ENCODE results near the gene LRRC25. TPM values are rescaled to one million over a fixed set of nuclear protein-coding genes. Genes with fewer than 3 reads are reported as not detected.
"Not testable (repeated sequence)": the region's sequence is repeated elsewhere in the genome, so short reads cannot be mapped to it uniquely, and the experiment has no call there.

Gene LRRC25
- total RNA-seq, 1 experiment from 2014 or later = 0.31 TPM

- no peak for TF ChIP-seq E2F1 (CRISPR knock-in tag; IDR thresholded peaks at IDR 0.05)
- TF ChIP-seq PRDM15 (CRISPR knock-in tag; IDR thresholded peaks at IDR 0.05) = no peak
- TF ChIP-seq SP1 (CRISPR knock-in tag; conservative IDR thresholded peaks at IDR 0.05) = no peak
These were observed 12.6 kb downstream of the LRRC25 start (continued) for GRCh38 chr19:18384775-18385174.

- H3K4me3 Mint-ChIP-seq; ATAC-seq; DNase-seq (ENCODE audit: low spot score); H3K9me3 Mint-ChIP-seq; H3K27ac Mint-ChIP-seq; H3K36me3 Mint-ChIP-seq: not testable (repeated sequence)
- POLR2A ChIA-PET = interaction anchor here (0.6 to 0.7 kb wide), 2 partner anchors 78 to 107 kb away, joined by 3 to 4 read pairs; no protein-coding TSS in a partner anchor
- Mint-ChIP-seq H3K4me1 (peaks cover 37% of the 10 kb centered on the region), H3K27me3 (ENCODE audit: low read depth) (peaks cover 16% of the 10 kb centered on the region)
- CTCF ChIA-PET = interaction anchor here (1.6 to 1.7 kb wide), 2 partner anchors 18 to 33 kb away, joined by 3 to 7 read pairs; no protein-coding TSS in a partner anchor
These were observed 13.8 kb downstream of the LRRC25 start for GRCh38 chr19:18383622-18384021.

GRCh38 chr19:18380843-18381242, 16.6 kb downstream of the LRRC25 start:
- ChIA-PET CTCF (interaction anchor here (0.7 to 1.7 kb wide), 5 partner anchors 7 to 100 kb away, joined by 4 to 16 read pairs (median 5); partner anchors contain the start of genes JUND and LSM4), POLR2A (interaction anchor here (0.9 to 1.2 kb wide), 3 partner anchors 34 to 81 kb away, joined by 3 to 4 read pairs (median 4); no protein-coding TSS in a partner anchor)
- no peaks in the 10 kb centered on the region for H3K9me3 Mint-ChIP-seq
- no peak for DNase-seq (ENCODE audit: low spot score)
- no peak overlapping the region for H3K27ac Mint-ChIP-seq
- no peaks in the 10 kb centered on the region for H3K36me3 Mint-ChIP-seq
- H3K4me1 Mint-ChIP-seq = peaks cover 28% of the 10 kb centered on the region
- ATAC-seq = no peak
- no peak overlapping the region for H3K4me3 Mint-ChIP-seq
- TF ChIP-seq SMAD4 (CRISPR knock-in tag; IDR thresholded peaks at IDR 0.05) (no peak), TEAD1 (CRISPR knock-in tag; IDR thresholded peaks at IDR 0.05) (no peak), ZNF121 (CRISPR knock-in tag; IDR thresholded peaks at IDR 0.05) (peak; percentile 88)
- H3K27me3 Mint-ChIP-seq (ENCODE audit: low read depth) = no peaks in the 10 kb centered on the region; the same call in 1 of the 2 replicates

- H3K9me3 Mint-ChIP-seq = no peaks in the 10 kb centered on the region
- H3K27me3 Mint-ChIP-seq (ENCODE audit: low read depth) = no peaks in the 10 kb centered on the region; the same call in 1 of the 2 replicates
- DNase-seq (ENCODE audit: low spot score) = peak; percentile 27
- POLR2A ChIA-PET = interaction anchor here (0.9 to 1.2 kb wide), 2 partner anchors 33 to 52 kb away, joined by 3 to 4 read pairs; no protein-coding TSS in a partner anchor
- CTCF ChIA-PET = interaction anchor here (0.6 to 1.7 kb wide), 7 partner anchors 8 to 102 kb away, joined by 3 to 16 read pairs (median 4); partner anchors contain the start of gene LSM4
- ATAC-seq = peak; percentile 74
- H3K4me1 Mint-ChIP-seq = peaks cover 20% of the 10 kb centered on the region
- no peaks in the 10 kb centered on the region for H3K36me3 Mint-ChIP-seq
- no peak overlapping the region for H3K4me3 Mint-ChIP-seq
- H3K27ac Mint-ChIP-seq = peak overlapping the region; percentile 2; the same call in 1 of the 2 replicates
- TF ChIP-seq EMX1 (CRISPR knock-in tag; IDR thresholded peaks at IDR 0.05) = no peak
- TF ChIP-seq STAT6 (CRISPR knock-in tag; conservative IDR thresholded peaks at IDR 0.05; ENCODE audit: low read depth) = no peak
- TF ChIP-seq E2F4 (CRISPR knock-in tag; IDR thresholded peaks at IDR 0.05; ENCODE audit: borderline replicate concordance, low read depth) = no peak
- no peak for TF ChIP-seq E2F5 (CRISPR knock-in tag; IDR thresholded peaks at IDR 0.05)
- TF ChIP-seq MYBL2 (CRISPR knock-in tag; IDR thresholded peaks at IDR 0.05) = no peak
- TF ChIP-seq NFATC4 (CRISPR knock-in tag; IDR thresholded peaks at IDR 0.05) = no peak
- TF ChIP-seq CTCF (IDR thresholded peaks at IDR 0.05) = no peak
- no peak for TF ChIP-seq IRF1 (CRISPR knock-in tag; IDR thresholded peaks at IDR 0.05)
These were observed 17.3 kb downstream of the LRRC25 start for GRCh38 chr19:18379803-18380747.

All from WTC11 (cell line).